AG04449 (cell line): ENCODE results near the gene SAMD5.
A peak's percentile ranks its signal among the peaks of the same experiment; 100 is the strongest.

ENCODE experiments used
- CTCF ChIA-PET: fragments of 350-600 bp; formaldehyde crosslinking; extraction: SDS; loops from one replicate; lab custom pipeline; 2021; ENCODE audit warnings: antibody characterized with exemption; lab: Yijun Ruan, JAX
- POLR2A ChIA-PET: fragments of 400-600, 350-600 bp; formaldehyde crosslinking; extraction: SDS; loops from one replicate; lab custom pipeline; 2020; ENCODE audit warnings: antibody characterized with exemption, inconsistent platforms; lab: Yijun Ruan, JAX
- DNase-seq: peaks from one replicate; pipeline ENCODE4 v3.0.0-alpha.2; 2010; ENCODE audit warnings: low read depth, low spot score
- H3K4me3 ChIP-seq: 2 replicates; pipeline ENCODE4 v1.5.1; 2011; ENCODE audit warnings: low read depth, mild to moderate bottlenecking, control low read depth, low read length
- TF ChIP-seq, protein P1 (sequence below): IDR thresholded peaks from one replicate; pipeline ENCODE4 v1.5.1; 2011; ENCODE audit warnings: mild to moderate bottlenecking, moderate library complexity, low read length, control low read depth, inconsistent platforms; ENCODE audit not compliant: insufficient read depth; ENCODE audit errors: missing control alignments

The SAMD5 gene

DNA sequence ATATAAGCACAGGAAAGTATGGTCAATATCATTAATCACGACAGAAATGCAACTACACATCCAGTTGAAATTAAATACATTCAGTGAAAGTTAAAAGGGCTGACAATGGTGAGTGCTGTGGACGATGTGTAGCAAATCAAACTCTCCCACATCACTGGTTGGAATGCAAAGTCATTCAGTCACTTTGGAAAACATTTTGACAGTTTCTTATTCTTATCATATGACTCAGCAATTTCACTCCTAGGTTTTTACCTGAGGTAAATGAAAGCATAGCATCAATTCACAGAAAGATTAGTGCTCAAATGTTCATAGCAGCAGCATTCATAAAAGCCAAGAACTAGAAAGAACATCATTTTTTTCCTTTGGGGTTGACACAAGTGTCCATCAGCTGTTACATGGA is 28.6 kb upstream of the SAMD5 start:
- H3K4me3 ChIP-seq: no peak overlapping the region
- TF ChIP-seq, protein P1, sequence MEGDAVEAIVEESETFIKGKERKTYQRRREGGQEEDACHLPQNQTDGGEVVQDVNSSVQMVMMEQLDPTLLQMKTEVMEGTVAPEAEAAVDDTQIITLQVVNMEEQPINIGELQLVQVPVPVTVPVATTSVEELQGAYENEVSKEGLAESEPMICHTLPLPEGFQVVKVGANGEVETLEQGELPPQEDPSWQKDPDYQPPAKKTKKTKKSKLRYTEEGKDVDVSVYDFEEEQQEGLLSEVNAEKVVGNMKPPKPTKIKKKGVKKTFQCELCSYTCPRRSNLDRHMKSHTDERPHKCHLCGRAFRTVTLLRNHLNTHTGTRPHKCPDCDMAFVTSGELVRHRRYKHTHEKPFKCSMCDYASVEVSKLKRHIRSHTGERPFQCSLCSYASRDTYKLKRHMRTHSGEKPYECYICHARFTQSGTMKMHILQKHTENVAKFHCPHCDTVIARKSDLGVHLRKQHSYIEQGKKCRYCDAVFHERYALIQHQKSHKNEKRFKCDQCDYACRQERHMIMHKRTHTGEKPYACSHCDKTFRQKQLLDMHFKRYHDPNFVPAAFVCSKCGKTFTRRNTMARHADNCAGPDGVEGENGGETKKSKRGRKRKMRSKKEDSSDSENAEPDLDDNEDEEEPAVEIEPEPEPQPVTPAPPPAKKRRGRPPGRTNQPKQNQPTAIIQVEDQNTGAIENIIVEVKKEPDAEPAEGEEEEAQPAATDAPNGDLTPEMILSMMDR: no peak
- ChIA-PET CTCF (no interaction called here), POLR2A (no interaction called here)
- DNase-seq: no peak

DNA sequence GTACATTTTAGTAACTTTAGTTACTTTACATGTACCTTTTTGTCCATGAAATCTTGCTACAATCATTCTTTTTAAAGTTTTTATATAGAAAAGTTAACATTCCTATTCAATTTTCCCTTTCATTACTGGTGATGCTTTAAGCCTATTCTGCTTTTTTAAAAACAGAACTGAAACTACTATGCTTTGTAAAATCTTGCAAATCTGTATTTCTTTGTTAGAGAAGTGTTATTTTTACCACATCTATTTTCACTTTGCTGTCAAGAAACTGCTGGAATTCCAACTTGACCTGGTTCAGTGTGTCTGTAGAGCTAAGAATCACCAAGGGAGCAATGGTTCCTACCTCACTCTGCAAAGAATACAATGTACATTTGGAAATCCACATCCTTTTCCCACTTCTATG is 21.8 kb upstream of the SAMD5 start:
- no peak for DNase-seq
- TF ChIP-seq, protein P1: no peak
- H3K4me3 ChIP-seq: no peak overlapping the region
- ChIA-PET POLR2A (no interaction called here), CTCF (no interaction called here)

DNA sequence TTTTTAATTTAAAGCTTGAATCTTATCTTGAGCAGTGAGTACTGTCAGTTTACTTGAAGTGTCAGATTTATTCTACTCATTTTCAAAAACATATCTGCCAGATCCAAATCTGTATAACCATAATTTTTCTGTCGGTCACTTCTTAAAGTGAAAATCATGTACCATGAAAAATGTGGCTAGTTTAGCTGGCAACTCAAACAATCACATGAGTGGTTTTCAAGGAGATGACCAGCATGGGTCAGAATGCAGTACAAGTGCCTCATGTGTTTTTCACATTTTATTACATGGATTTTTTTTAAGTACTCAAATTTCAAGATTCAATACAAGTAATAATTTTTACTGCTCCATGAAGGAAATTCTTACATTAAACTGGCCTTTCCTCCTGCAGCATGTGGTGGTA is 11.0 kb upstream of the SAMD5 start:
- DNase-seq: no peak
- CTCF ChIA-PET: interaction anchor here (3.5 kb wide), 1 partner anchor 10 kb away, joined by 15 read pairs; no protein-coding TSS in a partner anchor
- POLR2A ChIA-PET: no interaction called here
- TF ChIP-seq, protein P1: no peak
- H3K4me3 ChIP-seq: no peak overlapping the region

DNA sequence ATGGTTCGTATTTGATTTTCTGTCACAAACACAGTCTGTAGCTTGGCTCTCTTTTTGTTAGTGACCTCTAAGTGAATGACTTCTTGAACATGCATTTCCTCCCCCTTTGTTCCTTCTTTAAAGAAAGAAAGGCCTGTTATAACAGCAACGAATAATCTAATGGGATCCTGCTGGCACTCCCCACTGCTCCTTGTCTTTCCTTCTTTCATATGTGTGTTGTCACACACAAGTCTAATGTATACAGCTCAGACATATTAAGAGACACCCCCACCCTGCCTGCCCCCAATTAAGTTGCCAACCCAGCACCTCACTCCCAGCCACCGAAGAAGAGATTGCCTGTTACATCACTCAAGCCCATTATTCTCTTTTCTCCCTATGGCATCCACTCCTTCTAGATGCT is 4.9 kb upstream of the SAMD5 start:
- H3K4me3 ChIP-seq: no peak overlapping the region
- ChIA-PET CTCF (interaction anchor here (1.4 to 10.6 kb wide), 3 partner anchors 641 to 676 kb away, joined by 3 to 137 read pairs (median 4); no protein-coding TSS in a partner anchor), POLR2A (interaction anchor here (0.6 kb wide), 1 partner anchor 448 kb away, joined by 3 read pairs; no protein-coding TSS in a partner anchor)
- TF ChIP-seq, protein P1: no peak
- no peak for DNase-seq

DNA sequence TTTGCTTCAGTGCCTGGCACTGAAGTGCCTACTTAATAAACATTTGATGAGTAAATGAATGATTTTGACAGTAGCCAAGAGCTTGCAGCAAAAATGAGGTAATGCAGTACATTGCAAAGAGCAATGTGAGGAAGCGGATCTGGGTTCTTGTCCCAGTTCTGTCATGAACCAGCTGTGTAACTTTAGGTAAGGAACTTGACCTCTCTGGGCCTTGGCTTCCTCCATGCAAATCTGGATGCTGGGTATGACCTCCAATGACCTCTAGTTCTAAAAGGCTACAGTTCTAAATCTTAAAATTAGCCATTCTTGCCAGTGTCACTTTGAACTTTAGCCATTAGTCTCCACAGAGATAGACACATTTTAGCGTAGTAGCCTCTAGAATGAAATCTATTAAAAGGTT is 3.6 kb upstream of the SAMD5 start:
- TF ChIP-seq, protein P1: no peak
- POLR2A ChIA-PET: no interaction called here
- CTCF ChIA-PET: interaction anchor here (1.1 to 10.6 kb wide), 4 partner anchors 9 to 673 kb away, joined by 3 to 137 read pairs (median 3); no protein-coding TSS in a partner anchor
- DNase-seq: no peak
- no peak overlapping the region for H3K4me3 ChIP-seq

DNA sequence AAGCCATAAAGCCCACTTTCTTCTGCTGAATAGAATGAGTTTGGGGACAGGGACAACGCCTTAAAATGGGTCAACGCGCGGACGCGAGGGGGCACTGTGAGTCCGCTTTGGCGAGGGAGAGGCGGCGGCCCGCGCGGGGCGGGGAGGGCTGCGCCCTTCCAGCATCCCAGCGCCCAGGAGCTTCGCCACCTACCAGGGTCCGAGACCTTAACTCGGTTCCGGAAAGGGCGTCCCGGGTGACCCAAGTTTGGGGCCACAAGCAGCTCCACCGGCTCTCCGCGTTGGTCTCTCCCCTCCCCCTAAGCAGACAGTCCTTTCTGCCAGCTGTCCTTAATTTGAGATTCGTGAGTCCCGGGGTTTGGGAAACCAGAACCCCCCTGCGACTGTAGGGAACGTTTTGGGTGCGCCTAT is 1.8 kb upstream of the SAMD5 start:
- CTCF ChIA-PET: interaction anchor here (0.6 to 10.6 kb wide), 38 partner anchors 9 to 744 kb away, joined by 3 to 137 read pairs (median 4); no protein-coding TSS in a partner anchor
- TF ChIP-seq, protein P1: peak; percentile 87
- POLR2A ChIA-PET: interaction anchor here (0.7 kb wide), 2 partner anchors 670 to 697 kb away, joined by 3 read pairs; no protein-coding TSS in a partner anchor
- H3K4me3 ChIP-seq: peak overlapping the region; percentile 72
- no peak for DNase-seq
